Measurements from ENCODE around the gene SDCBP2. TPM values are rescaled to one million over a fixed set of nuclear protein-coding genes. Genes with fewer than 3 reads are reported as not detected.

SDCBP2 gene, protein sequence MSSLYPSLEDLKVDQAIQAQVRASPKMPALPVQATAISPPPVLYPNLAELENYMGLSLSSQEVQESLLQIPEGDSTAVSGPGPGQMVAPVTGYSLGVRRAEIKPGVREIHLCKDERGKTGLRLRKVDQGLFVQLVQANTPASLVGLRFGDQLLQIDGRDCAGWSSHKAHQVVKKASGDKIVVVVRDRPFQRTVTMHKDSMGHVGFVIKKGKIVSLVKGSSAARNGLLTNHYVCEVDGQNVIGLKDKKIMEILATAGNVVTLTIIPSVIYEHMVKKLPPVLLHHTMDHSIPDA
- 0.74 and 0.84 TPM in 2 replicates for total RNA-seq

DNA sequence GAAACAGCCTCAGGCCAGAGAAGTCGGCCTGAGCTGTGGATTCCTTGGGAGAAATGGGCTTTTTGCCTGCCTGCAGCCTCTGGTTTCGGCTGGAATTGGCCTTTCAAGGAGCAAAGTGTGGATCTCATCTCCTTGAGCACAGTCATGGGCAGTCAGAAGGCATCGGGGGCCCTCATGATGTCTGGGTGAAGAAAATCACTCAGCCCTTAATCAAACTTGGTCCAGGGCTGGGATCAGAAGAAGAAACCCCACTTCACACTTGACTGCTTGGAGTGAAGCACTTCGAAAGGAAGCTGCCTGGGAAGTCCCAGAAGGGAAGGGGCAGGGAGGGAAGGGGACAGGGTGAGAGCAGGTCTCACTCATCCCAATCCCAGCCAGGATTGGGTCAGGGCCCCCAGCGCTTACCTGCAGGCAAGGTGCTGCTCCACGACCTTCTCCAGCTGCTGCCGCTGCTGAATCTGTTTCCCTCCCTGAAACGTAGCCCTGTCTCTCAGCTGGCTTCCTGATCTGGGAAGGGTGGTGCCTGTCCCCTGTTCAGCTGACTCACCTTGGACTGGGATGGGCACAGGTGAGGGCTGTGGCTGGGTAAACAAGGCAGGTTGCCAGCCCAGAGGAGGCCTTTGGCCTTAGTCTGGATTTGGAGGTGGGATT, at the start of gene SDCBP2:
TSS of gene SDCBP2 (minus strand) at position 460 of the 651 bp plus-strand sequence. CDS start 8,723 bp downstream, outside the sequence.

DNA sequence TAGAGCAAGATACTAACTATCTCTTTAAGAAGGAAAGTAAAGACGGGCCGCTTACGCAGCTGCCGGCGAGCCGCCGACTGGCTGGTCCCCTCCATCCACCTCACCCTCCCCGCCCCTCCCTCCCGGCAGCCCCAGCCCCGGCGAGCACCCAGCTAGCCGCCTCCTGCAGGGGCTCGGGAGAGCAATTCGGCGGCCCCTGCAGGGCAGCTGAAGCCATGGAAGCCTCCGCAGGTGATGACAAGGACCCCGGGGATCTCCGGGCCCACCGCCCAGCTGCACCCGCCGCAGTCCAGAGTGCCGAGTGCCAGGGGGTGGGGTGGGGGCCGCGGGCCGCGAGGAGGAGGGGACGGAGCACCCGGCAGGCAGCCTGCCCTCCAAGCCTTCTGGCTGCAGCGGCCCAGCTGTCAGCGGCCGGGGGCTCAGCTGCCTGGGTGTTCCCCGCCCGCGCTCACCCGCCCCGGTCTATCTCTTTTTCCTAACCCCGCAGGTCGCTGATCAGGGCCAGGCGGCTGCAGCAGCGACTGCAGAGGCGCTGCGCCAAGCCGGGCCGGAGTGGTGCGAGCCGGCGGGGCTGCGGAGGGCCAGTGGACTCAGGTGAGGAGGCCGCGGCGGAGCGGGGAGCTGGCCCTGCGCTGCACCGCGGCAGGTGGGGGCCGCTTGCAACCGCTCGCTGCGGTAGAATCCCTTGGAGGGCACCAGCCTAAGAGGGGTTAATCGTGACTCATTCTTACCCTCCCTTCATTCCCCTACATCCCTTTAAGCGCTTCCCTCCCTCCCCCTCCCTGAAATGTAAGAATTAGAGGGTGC, 62.6 kb downstream of the SDCBP2 start, which contains the start of gene SNPH:
TSS of gene SNPH (plus strand) at position 128 of the 807 bp plus-strand sequence. CDS start 29,946 bp downstream, outside the sequence.

Other genes with a start within 250 kb of the SDCBP2 start
- 138 and 231 TPM in 2 replicates for gene PSMF1, start 210.5 kb downstream of the SDCBP2 start, total RNA-seq
- not detected in 2 replicates for gene TMEM74B, start 144.2 kb downstream of the SDCBP2 start, total RNA-seq
- not detected in 2 replicates for gene C20orf202, start 125.7 kb downstream of the SDCBP2 start, total RNA-seq
- not detected in 2 replicates for gene RAD21L1, start 103.1 kb downstream of the SDCBP2 start, total RNA-seq
- 6.4 and 6.7 TPM in 2 replicates for gene SNPH, start 62.8 kb downstream of the SDCBP2 start, total RNA-seq
- 111 and 114 TPM in 2 replicates for gene FKBP1A, start 63.9 kb upstream of the SDCBP2 start, total RNA-seq
- 30.4 and 35.8 TPM in 2 replicates for gene NSFL1C, start 137.7 kb upstream of the SDCBP2 start, total RNA-seq
- gene SIRPB2, start 162.3 kb upstream of the SDCBP2 start, total RNA-seq: not detected in 2 replicates
- gene SIRPD, start 228.6 kb upstream of the SDCBP2 start, total RNA-seq: not detected in 2 replicates

Data from bronchus fibroblast of lung (primary cell).